ENCODE results near the gene OR5AC2.
A peak's percentile ranks its signal among the peaks of the same experiment; 100 is the strongest.

The OR5AC2 gene, protein sequence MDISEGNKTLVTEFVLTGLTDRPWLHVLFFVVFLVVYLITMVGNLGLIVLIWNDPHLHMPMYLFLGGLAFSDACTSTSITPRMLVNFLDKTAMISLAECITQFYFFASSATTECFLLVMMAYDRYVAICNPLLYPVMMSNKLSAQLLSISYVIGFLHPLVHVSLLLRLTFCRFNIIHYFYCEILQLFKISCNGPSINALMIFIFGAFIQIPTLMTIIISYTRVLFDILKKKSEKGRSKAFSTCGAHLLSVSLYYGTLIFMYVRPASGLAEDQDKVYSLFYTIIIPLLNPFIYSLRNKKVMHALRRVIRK

DNA sequence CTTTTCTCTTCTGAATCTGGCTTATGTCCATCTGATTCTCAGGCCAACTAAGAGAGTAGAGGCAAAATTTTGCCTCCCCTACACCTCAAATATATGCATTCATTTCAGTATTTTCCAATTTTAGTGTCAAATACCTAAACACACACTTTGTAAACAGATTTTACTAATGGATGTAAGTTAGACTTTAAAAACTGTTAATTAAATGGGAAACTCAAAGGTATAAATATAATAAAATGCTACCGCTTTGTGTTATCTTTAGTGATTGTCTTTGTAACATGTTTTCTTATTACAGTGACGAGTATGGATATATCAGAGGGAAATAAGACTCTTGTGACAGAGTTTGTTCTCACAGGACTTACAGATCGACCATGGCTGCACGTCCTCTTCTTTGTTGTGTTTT lies at the start of gene OR5AC2:
TSS of gene OR5AC2 (plus strand) at position 301 of the 400 bp plus-strand sequence. CDS start at position 301, 0 bp downstream.
- Histone ChIP-seq H2AFZ (ENCODE audit: low read depth, low read length) (no peak within 1 kb of the TSS), H3K4me1 (ENCODE audit: low read length) (no peaks in the 10 kb centered on the region), H3K36me3 (replicated peaks; ENCODE audit: low read depth, low read length) (no peaks in the 10 kb centered on the region), H3K27me3 (ENCODE audit: low read depth, low read length) (no peaks in the 10 kb centered on the region), H3K27ac (ENCODE audit: low read length) (no peak within 1 kb of the TSS), H3K9ac (ENCODE audit: low read length) (no peak within 1 kb of the TSS), H3K4me3 (ENCODE audit: low read length) (no peak within 1 kb of the TSS), H3K79me2 (ENCODE audit: low read length) (no peaks in the 10 kb centered on the region), H4K20me1 (ENCODE audit: insufficient read depth, low read length) (no peaks in the 10 kb centered on the region), H3K4me2 (ENCODE audit: low read length) (no peak within 1 kb of the TSS), H3K9me3 (ENCODE audit: insufficient read depth, low read length) (no peaks in the 10 kb centered on the region)
- no peak for TF ChIP-seq EZH2phosphoT487 (IDR thresholded peaks at IDR 0.05; ENCODE audit: low read depth)
- TF ChIP-seq, protein P1, sequence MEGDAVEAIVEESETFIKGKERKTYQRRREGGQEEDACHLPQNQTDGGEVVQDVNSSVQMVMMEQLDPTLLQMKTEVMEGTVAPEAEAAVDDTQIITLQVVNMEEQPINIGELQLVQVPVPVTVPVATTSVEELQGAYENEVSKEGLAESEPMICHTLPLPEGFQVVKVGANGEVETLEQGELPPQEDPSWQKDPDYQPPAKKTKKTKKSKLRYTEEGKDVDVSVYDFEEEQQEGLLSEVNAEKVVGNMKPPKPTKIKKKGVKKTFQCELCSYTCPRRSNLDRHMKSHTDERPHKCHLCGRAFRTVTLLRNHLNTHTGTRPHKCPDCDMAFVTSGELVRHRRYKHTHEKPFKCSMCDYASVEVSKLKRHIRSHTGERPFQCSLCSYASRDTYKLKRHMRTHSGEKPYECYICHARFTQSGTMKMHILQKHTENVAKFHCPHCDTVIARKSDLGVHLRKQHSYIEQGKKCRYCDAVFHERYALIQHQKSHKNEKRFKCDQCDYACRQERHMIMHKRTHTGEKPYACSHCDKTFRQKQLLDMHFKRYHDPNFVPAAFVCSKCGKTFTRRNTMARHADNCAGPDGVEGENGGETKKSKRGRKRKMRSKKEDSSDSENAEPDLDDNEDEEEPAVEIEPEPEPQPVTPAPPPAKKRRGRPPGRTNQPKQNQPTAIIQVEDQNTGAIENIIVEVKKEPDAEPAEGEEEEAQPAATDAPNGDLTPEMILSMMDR (IDR thresholded peaks at IDR 0.05; ENCODE audit: low read depth, low read length) = no peak

DNA sequence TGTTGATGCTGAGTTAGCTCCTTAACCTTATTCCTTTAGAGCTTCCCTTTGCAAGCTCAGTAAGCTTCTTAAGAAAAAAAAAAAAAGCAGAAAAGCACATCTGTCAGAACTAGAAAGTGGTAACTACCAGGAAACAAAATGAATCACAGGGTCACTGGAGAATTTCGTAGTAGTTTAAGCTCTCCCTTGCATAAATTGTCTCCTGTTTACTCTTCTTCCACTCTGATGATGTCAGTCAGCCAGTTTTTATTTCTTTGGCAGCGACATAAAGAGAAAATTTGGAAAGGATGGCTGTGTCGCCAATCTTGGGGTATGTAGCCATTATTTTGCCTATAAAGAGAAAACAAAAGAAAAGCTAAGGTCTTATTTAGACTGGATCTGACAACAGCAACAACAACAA lies 48.7 kb upstream of the OR5AC2 start:
- no peak overlapping the region for H2AFZ ChIP-seq (ENCODE audit: low read depth, low read length)
- H3K27me3 ChIP-seq (ENCODE audit: low read depth, low read length) = no peaks in the 10 kb centered on the region
- H3K9me3 ChIP-seq (ENCODE audit: insufficient read depth, low read length) = peaks cover 5% of the 10 kb centered on the region; the same call in 1 of the 2 replicates
- no peaks in the 10 kb centered on the region for H4K20me1 ChIP-seq (ENCODE audit: insufficient read depth, low read length)
- H3K27ac ChIP-seq (ENCODE audit: low read length) = no peak overlapping the region
- no peaks in the 10 kb centered on the region for H3K79me2 ChIP-seq (ENCODE audit: low read length)
- H3K36me3 ChIP-seq (replicated peaks; ENCODE audit: low read depth, low read length) = no peaks in the 10 kb centered on the region
- H3K4me1 ChIP-seq (ENCODE audit: low read length) = peaks cover 17% of the 10 kb centered on the region
- H3K4me2 ChIP-seq (ENCODE audit: low read length) = peak overlapping the region; percentile 89
- TF ChIP-seq, protein P1 (IDR thresholded peaks at IDR 0.05; ENCODE audit: low read depth, low read length) = no peak
- TF ChIP-seq EZH2phosphoT487 (IDR thresholded peaks at IDR 0.05; ENCODE audit: low read depth) = no peak
- no peak overlapping the region; the same call in 1 of the 2 replicates for H3K4me3 ChIP-seq (ENCODE audit: low read length)
- no peak overlapping the region for H3K9ac ChIP-seq (ENCODE audit: low read length)

DNA sequence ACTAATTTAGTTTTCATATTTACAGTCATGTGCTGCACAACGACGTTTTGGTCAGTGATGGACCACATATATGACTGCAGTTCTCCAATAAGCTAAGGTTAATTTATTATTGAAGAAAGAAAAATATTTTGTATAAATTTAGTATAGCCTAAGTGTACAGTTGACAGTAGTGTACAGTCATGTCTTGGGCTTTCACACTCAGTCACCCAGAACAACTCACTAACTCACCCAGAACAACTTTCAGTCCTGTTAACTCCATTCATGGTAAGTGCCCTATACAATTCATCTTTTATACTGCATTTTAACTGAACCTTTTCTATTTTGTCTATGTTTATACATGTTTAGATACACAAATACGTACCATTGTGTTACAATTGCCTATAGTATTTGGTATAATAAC lies 48.1 kb upstream of the OR5AC2 start:
- H3K9ac ChIP-seq (ENCODE audit: low read length) = peak overlapping the region; percentile 58
- peak overlapping the region; percentile 89 for H3K4me2 ChIP-seq (ENCODE audit: low read length)
- peaks cover 5% of the 10 kb centered on the region; the same call in 1 of the 2 replicates for H3K9me3 ChIP-seq (ENCODE audit: insufficient read depth, low read length)
- no peak overlapping the region for H3K27ac ChIP-seq (ENCODE audit: low read length)
- H3K4me1 ChIP-seq (ENCODE audit: low read length) = peaks cover 17% of the 10 kb centered on the region
- H3K27me3 ChIP-seq (ENCODE audit: low read depth, low read length) = no peaks in the 10 kb centered on the region
- H3K36me3 ChIP-seq (replicated peaks; ENCODE audit: low read depth, low read length) = no peaks in the 10 kb centered on the region
- TF ChIP-seq, protein P1 (IDR thresholded peaks at IDR 0.05; ENCODE audit: low read depth, low read length) = no peak
- no peak for TF ChIP-seq EZH2phosphoT487 (IDR thresholded peaks at IDR 0.05; ENCODE audit: low read depth)
- H3K79me2 ChIP-seq (ENCODE audit: low read length) = no peaks in the 10 kb centered on the region
- peak overlapping the region; percentile 99 for H2AFZ ChIP-seq (ENCODE audit: low read depth, low read length)
- peak overlapping the region; percentile 83 for H3K4me3 ChIP-seq (ENCODE audit: low read length)
- no peaks in the 10 kb centered on the region for H4K20me1 ChIP-seq (ENCODE audit: insufficient read depth, low read length)

DNA sequence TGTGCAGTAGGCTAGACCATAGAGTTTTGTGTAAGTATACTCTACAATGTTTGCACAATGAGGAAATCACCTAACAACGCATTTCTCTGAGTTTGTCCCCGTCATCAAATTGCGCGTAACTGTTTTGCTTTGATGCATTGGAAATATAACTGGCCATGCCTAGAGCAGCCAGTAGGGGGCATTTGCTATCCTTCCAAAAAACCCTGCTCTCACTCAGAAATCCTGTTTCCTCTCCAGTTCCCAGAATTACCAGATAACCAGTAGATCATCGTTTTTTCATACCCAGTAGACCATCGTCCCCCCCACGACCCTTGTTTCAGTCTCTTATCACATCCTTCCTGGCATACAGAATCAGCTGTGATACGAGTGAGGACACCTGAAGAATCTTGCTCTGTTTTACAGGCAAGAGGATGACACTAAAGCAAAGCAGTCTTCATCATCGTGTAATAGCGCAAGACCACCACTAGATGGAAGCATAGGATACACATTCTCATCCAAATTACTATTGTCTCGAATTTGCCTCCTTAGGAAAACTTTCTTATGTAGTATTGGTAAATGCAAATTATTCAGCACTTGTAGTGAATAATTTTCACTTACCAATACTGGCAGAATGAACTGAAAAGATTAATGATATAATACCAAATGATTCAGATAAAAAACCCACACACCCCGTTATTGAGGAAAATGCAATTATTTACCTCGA lies 47.5 kb upstream of the OR5AC2 start:
- peaks cover 5% of the 10 kb centered on the region; the same call in 1 of the 2 replicates for H3K9me3 ChIP-seq (ENCODE audit: insufficient read depth, low read length)
- H3K4me2 ChIP-seq (ENCODE audit: low read length) = peak overlapping the region; percentile 89
- H3K9ac ChIP-seq (ENCODE audit: low read length) = peak overlapping the region; percentile 58
- no peaks in the 10 kb centered on the region for H3K27me3 ChIP-seq (ENCODE audit: low read depth, low read length)
- no peaks in the 10 kb centered on the region for H4K20me1 ChIP-seq (ENCODE audit: insufficient read depth, low read length)
- H3K4me3 ChIP-seq (ENCODE audit: low read length) = peak overlapping the region; percentile 83
- H2AFZ ChIP-seq (ENCODE audit: low read depth, low read length) = peak overlapping the region; percentile 99
- H3K79me2 ChIP-seq (ENCODE audit: low read length) = no peaks in the 10 kb centered on the region
- H3K4me1 ChIP-seq (ENCODE audit: low read length) = peaks cover 17% of the 10 kb centered on the region
- H3K36me3 ChIP-seq (replicated peaks; ENCODE audit: low read depth, low read length) = no peaks in the 10 kb centered on the region
- TF ChIP-seq, protein P1 (IDR thresholded peaks at IDR 0.05; ENCODE audit: low read depth, low read length) = peak; percentile 88
- TF ChIP-seq EZH2phosphoT487 (IDR thresholded peaks at IDR 0.05; ENCODE audit: low read depth) = no peak
- peak overlapping the region; percentile 29; the same call in 1 of the 2 replicates for H3K27ac ChIP-seq (ENCODE audit: low read length)
